Aorta (tissue), 5 donors: ENCODE results near the gene BPIFA3. TPM values are rescaled to one million over a fixed set of nuclear protein-coding genes. Genes with fewer than 3 reads are reported as not detected.

Source experiments
- ATAC-seq: fragments of 200-7000 bp; cut with Tn5 transposase; one replicate; pipeline ENCODE4 v1.9.1; 2022; ENCODE audit warnings: moderate library complexity; ENCODE audit not compliant: low FRiP score
- DNase-seq, 2 donors: peaks; one replicate each; pipeline ENCODE4 v3.0.0-alpha.2; 2020
- H3K27ac ChIP-seq, 2 donors: one replicate each; pipeline ENCODE4 v1.5.1; 2013; ENCODE audit warnings: low read length in 2 of 2, mild to moderate bottlenecking in 2 of 2, moderate library complexity in 2 of 2, control low read depth in 1 of 2, inconsistent platforms in 1 of 2, low read depth in 1 of 2
- H3K27me3 ChIP-seq, 2 donors: one replicate each; pipeline ENCODE4 v1.6.1; 2013; ENCODE audit warnings: control low read depth in 1 of 2, low read length in 1 of 2, mild to moderate bottlenecking in 1 of 2, moderate library complexity in 1 of 2; ENCODE audit not compliant: insufficient read depth in 2 of 2, control insufficient read depth in 1 of 2
- H3K36me3 ChIP-seq, 2 donors: one replicate each; pipeline ENCODE4 v1.6.1; 2013; ENCODE audit warnings: control low read depth in 1 of 2, low read length in 1 of 2, mild to moderate bottlenecking in 1 of 2; ENCODE audit not compliant: insufficient read depth in 2 of 2, control insufficient read depth in 1 of 2
- H3K4me1 ChIP-seq, 2 donors: one replicate each; pipeline ENCODE4 v1.6.1; 2013; ENCODE audit warnings: low read length in 2 of 2, control low read depth in 1 of 2, mild to moderate bottlenecking in 1 of 2, moderate library complexity in 1 of 2; ENCODE audit not compliant: insufficient read depth in 2 of 2, control insufficient read depth in 1 of 2
- H3K4me3 ChIP-seq, 2 donors: one replicate each; pipeline ENCODE4 v1.5.1; 2013; ENCODE audit warnings: low read length in 2 of 2, control low read depth in 1 of 2, mild to moderate bottlenecking in 1 of 2
- H3K9me3 ChIP-seq: one replicate; pipeline ENCODE4 v1.6.1; 2013; ENCODE audit warnings: mild to moderate bottlenecking, low read length; ENCODE audit not compliant: control insufficient read depth
- WGBS, 2 donors: extraction: QIAGEN DNeasy Blood & Tissue Kit; methylation state at CpG; one replicate each; pipeline ENCODE4 v1.1.7; 2013; 5-methylcytosine and 5-hydroxymethylcytosine counted together
- intact Hi-C, 2 donors: fragments of 100-400 bp; cut with DNase I; formaldehyde crosslinking; loops; one replicate each; pipeline versions ENCODE4 v1.14.2 to v1.15.0; 2022
- polyA plus RNA-seq, 2 donors: library from polyadenylated mRNA; stranded (reverse); fragments of 200-250 nt; gene quantifications; one replicate each; pipeline ENCODE4 v1.2.3, GENCODE V29; 2013
- total RNA-seq, 2 donors: library from RNA; stranded (reverse); fragmentation: NEBNext Ultra II Directional; extraction: Animal tissue kit (Norgen Biotek cat#: 25700); gene quantifications; one replicate each; pipeline ENCODE4 v1.2.1, GENCODE V29; 2021
- donor health status: healthy with polysubstance abuse.
- donor health status: Bipolar disorder and iron deficiency.
- donor health status: DM: no; HTN: no; CAD: no.
- donor health status: DM: no; HTN: no; CAD: no.
- donor health status: DM: yes; HTN: yes; CAD: no.

The BPIFA3 gene
- total and polyA plus RNA-seq, 4 donors, result not detected

- Histone ChIP-seq H3K9me3 (peaks cover 5% of the 10 kb centered on the region), H3K27me3 (peaks cover 0 to 2% of the 10 kb centered on the region in 2 donors), H3K4me3 (no peak overlapping the region), H3K4me1 (no peaks in the 10 kb centered on the region), H3K36me3 (no peaks in the 10 kb centered on the region), H3K27ac (no peak overlapping the region)
- WGBS, 2 donors, result 65 to 76% methylated on average over 4 of the region's 4 CpGs
- DNase-seq, result no peak
- intact Hi-C loops, result no loop called here
- ATAC-seq, result no peak
Measured at GRCh38 chr20:33261465-33261864, 44.3 kb downstream of the BPIFA3 start.

- Histone ChIP-seq H3K9me3 (peaks cover 6% of the 10 kb centered on the region), H3K27ac (no peak overlapping the region), H3K27me3 (peaks cover 0 to 2% of the 10 kb centered on the region in 2 donors), H3K36me3 (no peaks in the 10 kb centered on the region), H3K4me1 (no peaks in the 10 kb centered on the region), H3K4me3 (no peak overlapping the region)
- intact Hi-C loops, result no loop called here
- DNase-seq (no peak), ATAC-seq (no peak)
- WGBS, 2 donors, result 19 to 21% methylated on average over 5 of the region's 5 CpGs
Measured at GRCh38 chr20:33262658-33263065, 45.5 kb downstream of the BPIFA3 start.

GRCh38 chr20:33263784-33264183 lies 46.6 kb downstream of the BPIFA3 start:
- H3K36me3 ChIP-seq, result no peaks in the 10 kb centered on the region
- H3K27ac ChIP-seq, result no peak overlapping the region
- peaks cover 7% of the 10 kb centered on the region for H3K9me3 ChIP-seq
- DNase-seq (no peak), ATAC-seq (no peak)
- intact Hi-C loops, result no loop called here
- WGBS, 2 donors, result 62 to 73% methylated on average over 5 of the region's 5 CpGs
- H3K4me1 ChIP-seq, result no peaks in the 10 kb centered on the region
- H3K27me3 ChIP-seq, result peaks cover 0 to 2% of the 10 kb centered on the region in 2 donors
- no peak overlapping the region for H3K4me3 ChIP-seq

- no peaks in the 10 kb centered on the region for H3K27me3 ChIP-seq
- peak in 1 of 2 donors; percentile 5 for DNase-seq
- no peaks in the 10 kb centered on the region for H3K36me3 ChIP-seq
- peaks cover 2% of the 10 kb centered on the region for H3K9me3 ChIP-seq
- intact Hi-C loops, result no loop called here
- ATAC-seq, result no peak
- H3K4me1 ChIP-seq, result no peaks in the 10 kb centered on the region
- no peak overlapping the region for H3K27ac ChIP-seq
- H3K4me3 ChIP-seq, result no peak overlapping the region
- 56 to 60% methylated on average over 3 of the region's 3 CpGs for WGBS, 2 donors
Measured at GRCh38 chr20:33267701-33268100, 50.5 kb downstream of the BPIFA3 start.

GRCh38 chr20:33272155-33272873 lies 55.2 kb downstream of the BPIFA3 start:
- 85 to 87% methylated on average over 10 of the region's 10 CpGs for WGBS, 2 donors
- DNase-seq, result peak in 1 of 2 donors; percentile 42
- Histone ChIP-seq H3K9me3 (peaks cover 2% of the 10 kb centered on the region), H3K4me1 (no peaks in the 10 kb centered on the region), H3K27me3 (no peaks in the 10 kb centered on the region), H3K36me3 (no peaks in the 10 kb centered on the region), H3K4me3 (no peak overlapping the region), H3K27ac (no peak overlapping the region)
- ATAC-seq, result no peak
- intact Hi-C loops, result no loop called here

GRCh38 chr20:33273117-33273851 lies 56.1 kb downstream of the BPIFA3 start:
- Histone ChIP-seq H3K4me1 (no peaks in the 10 kb centered on the region), H3K4me3 (no peak overlapping the region), H3K9me3 (no peaks in the 10 kb centered on the region), H3K27me3 (no peaks in the 10 kb centered on the region), H3K27ac (no peak overlapping the region), H3K36me3 (no peaks in the 10 kb centered on the region)
- 58% methylated on average over 13 of the region's 13 CpGs for WGBS, 2 donors
- DNase-seq, result no peak
- intact Hi-C loops, result no loop called here
- ATAC-seq, result no peak

- ATAC-seq, result no peak
- Histone ChIP-seq H3K4me1 (no peaks in the 10 kb centered on the region), H3K27me3 (no peaks in the 10 kb centered on the region), H3K9me3 (no peaks in the 10 kb centered on the region), H3K27ac (no peak overlapping the region), H3K36me3 (no peaks in the 10 kb centered on the region), H3K4me3 (no peak overlapping the region)
- no peak for DNase-seq
- 46 to 65% methylated on average over 8 of the region's 8 CpGs for WGBS, 2 donors
- intact Hi-C loops, result no loop called here
Measured at GRCh38 chr20:33275215-33275614, 58.1 kb downstream of the BPIFA3 start.

GRCh38 chr20:33275871-33276270 lies 58.7 kb downstream of the BPIFA3 start:
- no peaks in the 10 kb centered on the region for H3K4me1 ChIP-seq
- no peaks in the 10 kb centered on the region for H3K36me3 ChIP-seq
- intact Hi-C loops, result no loop called here
- no peak overlapping the region for H3K27ac ChIP-seq
- H3K9me3 ChIP-seq, result no peaks in the 10 kb centered on the region
- no peak overlapping the region for H3K4me3 ChIP-seq
- no peaks in the 10 kb centered on the region for H3K27me3 ChIP-seq
- DNase-seq (peak in 1 of 2 donors; percentile 22), ATAC-seq (no peak)
- 61 to 65% methylated on average over 3 of the region's 3 CpGs for WGBS, 2 donors
